ENCODE results near the gene CFAP251. TPM values are rescaled to one million over a fixed set of nuclear protein-coding genes. Genes with fewer than 3 reads are reported as not detected.

The CFAP251 gene
- total RNA-seq, 2 experiments from 2014 or later = 0.21 to 0.35 TPM

- DNase-seq = no peak
- no peak for ATAC-seq
- no peaks in the 10 kb centered on the region for H3K9me3 Mint-ChIP-seq (ENCODE audit: low read depth)
- no peak overlapping the region for H3K4me3 Mint-ChIP-seq
- CTCF ChIA-PET = interaction anchor here (0.6 kb wide), 1 partner anchor 808 kb away, joined by 3 read pairs; no protein-coding TSS in a partner anchor
- H3K36me3 Mint-ChIP-seq = peaks cover 3% of the 10 kb centered on the region
- peaks cover 5% of the 10 kb centered on the region for H3K4me1 Mint-ChIP-seq
- H3K27me3 Mint-ChIP-seq = peaks cover 30% of the 10 kb centered on the region
- no peak overlapping the region for H3K27ac Mint-ChIP-seq
Observed at GRCh38 chr12:121996945-121997612, 78.7 kb downstream of the CFAP251 start.

GRCh38 chr12:122001466-122002209, 83.2 kb downstream of the CFAP251 start:
- no peak overlapping the region for H3K27ac Mint-ChIP-seq
- peaks cover 22% of the 10 kb centered on the region for H3K4me1 Mint-ChIP-seq
- peaks cover 54% of the 10 kb centered on the region for H3K27me3 Mint-ChIP-seq
- H3K9me3 Mint-ChIP-seq (ENCODE audit: low read depth) = no peaks in the 10 kb centered on the region
- DNase-seq (no peak), ATAC-seq (no peak)
- H3K36me3 Mint-ChIP-seq = peaks cover 3% of the 10 kb centered on the region
- CTCF ChIA-PET = no interaction called here
- H3K4me3 Mint-ChIP-seq = no peak overlapping the region

DNA sequence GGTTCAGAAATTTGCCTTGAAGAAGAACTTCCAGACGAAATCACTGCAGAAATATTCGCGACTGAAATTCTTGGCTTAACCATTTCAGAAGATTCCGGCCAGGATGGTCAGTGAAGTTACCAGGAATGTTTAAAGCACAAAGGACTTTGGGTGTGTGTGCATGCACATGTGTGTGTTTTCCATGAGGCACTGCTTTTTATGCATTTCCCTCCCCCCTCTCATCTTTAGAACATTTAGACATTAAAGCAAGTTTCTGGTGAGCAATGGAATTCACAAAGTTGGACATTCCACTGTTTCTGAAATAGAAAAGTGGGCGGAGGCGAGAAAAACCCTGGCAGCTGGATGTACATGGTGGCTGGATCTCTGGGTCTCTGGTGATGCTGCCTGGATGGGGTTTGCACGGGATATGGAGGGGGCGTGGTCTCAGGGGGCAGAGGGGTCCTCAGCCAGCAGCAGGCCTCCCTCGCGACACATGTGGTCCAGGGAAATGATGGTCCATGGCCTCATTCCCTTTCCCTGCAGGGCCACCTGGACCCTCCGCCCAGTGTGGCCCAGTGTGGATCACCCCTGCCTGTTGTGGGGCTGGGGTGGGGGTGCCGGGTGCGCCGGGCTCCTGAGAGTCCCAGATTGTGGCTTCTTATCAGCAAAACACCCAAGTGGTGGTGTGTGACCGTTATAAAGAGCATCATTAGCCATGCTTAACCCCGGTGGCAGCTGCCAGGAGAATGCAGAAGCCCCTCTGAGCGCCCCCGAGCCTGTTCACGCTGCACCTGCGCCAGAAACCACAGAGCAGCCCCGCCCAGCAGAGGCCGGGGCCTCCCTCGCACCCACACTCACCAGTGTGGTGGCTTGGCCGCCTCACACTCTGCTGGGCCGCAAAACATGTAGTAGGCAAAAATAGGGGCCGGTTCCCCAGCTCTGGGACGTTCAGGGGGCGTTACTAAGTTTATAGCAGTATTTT, 85.5 kb downstream of the CFAP251 start:
- Mint-ChIP-seq H3K36me3 (peaks cover 3% of the 10 kb centered on the region), H3K27ac (no peak overlapping the region), H3K4me1 (peaks cover 28% of the 10 kb centered on the region), H3K9me3 (ENCODE audit: low read depth) (no peaks in the 10 kb centered on the region), H3K27me3 (peaks cover 62% of the 10 kb centered on the region), H3K4me3 (no peak overlapping the region)
- CTCF ChIA-PET = interaction anchor here (1.3 kb wide), 1 partner anchor 23 kb away, joined by 3 read pairs; no protein-coding TSS in a partner anchor
- no peak for DNase-seq
- ATAC-seq = no peak

DNA sequence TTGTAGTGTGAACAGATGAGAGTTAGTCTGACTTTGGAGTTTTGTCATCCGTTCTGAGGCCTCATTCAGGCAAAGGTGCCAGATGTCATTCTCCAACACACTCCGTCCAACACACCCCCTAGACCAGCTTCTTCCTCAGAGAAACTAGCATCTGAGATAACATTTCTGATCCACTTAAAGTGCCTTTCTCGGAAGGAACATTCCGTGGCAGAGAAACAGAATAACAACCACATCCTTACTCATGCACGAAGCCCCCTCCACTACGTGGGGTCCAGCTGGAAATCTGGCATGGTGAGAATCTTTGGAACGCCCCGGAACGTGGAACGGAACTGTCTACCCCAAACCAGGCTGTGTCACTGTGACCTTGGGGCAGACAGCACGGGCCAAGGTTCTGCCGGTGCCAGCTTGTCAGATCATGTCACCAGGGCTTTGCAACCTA, 86.3 kb downstream of the CFAP251 start:
- peaks cover 28% of the 10 kb centered on the region for H3K4me1 Mint-ChIP-seq
- no peak for ATAC-seq
- no peak overlapping the region for H3K4me3 Mint-ChIP-seq
- DNase-seq = no peak
- peaks cover 60% of the 10 kb centered on the region for H3K27me3 Mint-ChIP-seq
- peaks cover under 1% of the 10 kb centered on the region for H3K36me3 Mint-ChIP-seq
- H3K9me3 Mint-ChIP-seq (ENCODE audit: low read depth) = no peaks in the 10 kb centered on the region
- CTCF ChIA-PET = interaction anchor here (1.3 kb wide), 1 partner anchor 22 kb away, joined by 3 read pairs; no protein-coding TSS in a partner anchor
- H3K27ac Mint-ChIP-seq = no peak overlapping the region

DNA sequence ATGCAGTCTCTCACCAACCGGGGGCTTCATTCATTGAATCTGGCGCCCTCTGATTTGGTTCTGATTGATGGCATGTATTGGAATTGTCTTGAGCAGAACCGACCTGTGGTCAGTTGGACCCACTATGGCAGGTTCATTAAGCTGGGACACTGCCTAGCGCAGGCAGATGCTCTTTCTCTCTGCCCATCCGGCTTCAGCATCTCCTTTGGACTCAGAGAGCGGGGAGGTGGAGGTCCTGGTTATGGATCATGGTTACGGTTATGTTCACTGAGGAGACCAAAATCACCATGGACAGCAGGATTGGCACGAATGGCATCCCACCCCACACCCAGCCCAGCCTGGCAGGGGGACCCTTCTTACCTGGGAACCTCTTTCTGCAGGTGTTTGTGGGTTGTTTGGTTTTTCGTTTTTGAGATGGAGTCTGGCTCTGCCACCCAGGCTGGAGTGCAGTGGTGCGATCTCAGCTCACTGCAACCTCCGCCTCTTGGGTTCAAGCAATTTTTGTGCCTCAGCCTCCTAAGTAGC, 86.9 kb downstream of the CFAP251 start:
- Mint-ChIP-seq H3K27me3 (peaks cover 57% of the 10 kb centered on the region), H3K36me3 (no peaks in the 10 kb centered on the region), H3K4me3 (no peak overlapping the region), H3K27ac (no peak overlapping the region), H3K9me3 (ENCODE audit: low read depth) (no peaks in the 10 kb centered on the region), H3K4me1 (peaks cover 28% of the 10 kb centered on the region)
- DNase-seq = no peak
- CTCF ChIA-PET = interaction anchor here (1.3 kb wide), 1 partner anchor 21 kb away, joined by 3 read pairs; no protein-coding TSS in a partner anchor
- ATAC-seq = no peak

GRCh38 chr12:122006186-122006926, 88.0 kb downstream of the CFAP251 start:
- H3K27ac Mint-ChIP-seq = peak overlapping the region; percentile 34
- no peaks in the 10 kb centered on the region for H3K36me3 Mint-ChIP-seq
- CTCF ChIA-PET = interaction anchor here (0.8 kb wide), 1 partner anchor 89 kb away, joined by 3 read pairs; no protein-coding TSS in a partner anchor
- H3K27me3 Mint-ChIP-seq = peaks cover 60% of the 10 kb centered on the region
- H3K4me1 Mint-ChIP-seq = peaks cover 28% of the 10 kb centered on the region
- peak; percentile 57 for DNase-seq
- peak; percentile 51 for ATAC-seq
- no peaks in the 10 kb centered on the region for H3K9me3 Mint-ChIP-seq (ENCODE audit: low read depth)
- no peak overlapping the region for H3K4me3 Mint-ChIP-seq

DNA sequence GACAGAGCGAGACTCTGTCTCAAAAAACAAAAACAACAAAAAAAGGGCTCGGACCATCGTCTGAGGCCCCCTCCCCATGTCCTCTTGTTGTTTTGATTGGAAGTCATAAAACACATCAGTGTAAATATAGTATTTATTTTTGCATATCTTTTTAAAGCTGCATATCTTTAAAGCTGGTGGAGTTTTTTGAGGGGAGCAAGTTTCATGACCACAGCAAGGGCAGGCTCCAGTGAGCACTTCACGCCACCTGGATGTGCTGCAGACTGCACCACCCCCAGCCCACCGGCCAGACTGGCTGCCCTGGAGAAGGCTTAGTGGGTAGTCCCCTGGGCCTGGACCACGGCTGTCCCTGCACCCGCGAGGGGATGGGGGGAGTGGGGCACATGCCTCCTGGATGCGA, 91.3 kb downstream of the CFAP251 start:
- H3K4me3 Mint-ChIP-seq = no peak overlapping the region
- H3K4me1 Mint-ChIP-seq = peaks cover 25% of the 10 kb centered on the region
- DNase-seq = no peak
- no peak for ATAC-seq
- H3K9me3 Mint-ChIP-seq (ENCODE audit: low read depth) = no peaks in the 10 kb centered on the region
- no peak overlapping the region for H3K27ac Mint-ChIP-seq
- CTCF ChIA-PET = no interaction called here
- H3K36me3 Mint-ChIP-seq = no peaks in the 10 kb centered on the region
- peaks cover 50% of the 10 kb centered on the region for H3K27me3 Mint-ChIP-seq

GRCh38 chr12:122012184-122012583, 93.8 kb downstream of the CFAP251 start:
- Mint-ChIP-seq H3K9me3 (ENCODE audit: low read depth) (no peaks in the 10 kb centered on the region), H3K27ac (no peak overlapping the region), H3K27me3 (peaks cover 33% of the 10 kb centered on the region), H3K36me3 (no peaks in the 10 kb centered on the region), H3K4me1 (peaks cover 9% of the 10 kb centered on the region), H3K4me3 (no peak overlapping the region)
- no peak for ATAC-seq
- no peak for DNase-seq
- CTCF ChIA-PET = interaction anchor here (1.2 kb wide), 1 partner anchor 20 kb away, joined by 4 read pairs; no protein-coding TSS in a partner anchor

GRCh38 chr12:122013136-122013535, 94.7 kb downstream of the CFAP251 start:
- no peak overlapping the region for H3K4me3 Mint-ChIP-seq
- peaks cover 6% of the 10 kb centered on the region for H3K4me1 Mint-ChIP-seq
- H3K27me3 Mint-ChIP-seq = peaks cover 27% of the 10 kb centered on the region
- DNase-seq (no peak), ATAC-seq (no peak)
- H3K9me3 Mint-ChIP-seq (ENCODE audit: low read depth) = no peaks in the 10 kb centered on the region
- CTCF ChIA-PET = interaction anchor here (1.4 kb wide), 1 partner anchor 41 kb away, joined by 3 read pairs; no protein-coding TSS in a partner anchor
- H3K27ac Mint-ChIP-seq = no peak overlapping the region
- H3K36me3 Mint-ChIP-seq = no peaks in the 10 kb centered on the region

GRCh38 chr12:122013791-122014590, 95.6 kb downstream of the CFAP251 start:
- DNase-seq = no peak
- Mint-ChIP-seq H3K27ac (no peak overlapping the region), H3K9me3 (ENCODE audit: low read depth) (no peaks in the 10 kb centered on the region), H3K4me1 (peaks cover 6% of the 10 kb centered on the region), H3K27me3 (peaks cover 32% of the 10 kb centered on the region), H3K36me3 (peaks cover 1% of the 10 kb centered on the region), H3K4me3 (no peak overlapping the region)
- CTCF ChIA-PET = interaction anchor here (1.4 kb wide), 1 partner anchor 40 kb away, joined by 3 read pairs; no protein-coding TSS in a partner anchor
- no peak for ATAC-seq

GRCh38 chr12:122014781-122015180, 96.4 kb downstream of the CFAP251 start:
- Mint-ChIP-seq H3K4me3 (no peak overlapping the region), H3K27ac (no peak overlapping the region), H3K9me3 (ENCODE audit: low read depth) (peaks cover 3% of the 10 kb centered on the region), H3K27me3 (peaks cover 39% of the 10 kb centered on the region), H3K4me1 (peaks cover 6% of the 10 kb centered on the region), H3K36me3 (peaks cover 2% of the 10 kb centered on the region)
- CTCF ChIA-PET = no interaction called here
- DNase-seq = no peak
- no peak for ATAC-seq

DNA sequence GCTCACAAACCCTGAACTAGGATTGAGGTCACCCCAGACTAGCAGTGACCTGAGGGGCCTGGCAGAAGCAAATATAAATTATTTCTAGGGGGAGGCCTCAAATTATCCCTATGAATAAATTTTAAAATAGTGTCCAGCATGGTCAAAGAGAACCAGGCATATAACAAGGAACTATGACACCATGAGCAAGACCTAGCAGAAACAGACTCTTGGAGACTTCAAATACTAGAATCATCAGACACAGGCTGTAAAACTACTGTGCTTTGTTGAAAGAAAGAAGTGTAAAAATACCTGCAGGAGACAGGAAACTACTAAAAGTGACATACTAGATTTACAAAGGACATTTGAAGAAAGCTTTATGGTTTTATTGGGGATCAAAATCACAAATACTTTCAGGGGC, 100.1 kb downstream of the CFAP251 start:
- ATAC-seq (no peak), DNase-seq (no peak)
- no peak overlapping the region for H3K4me3 Mint-ChIP-seq
- CTCF ChIA-PET = no interaction called here
- H3K27me3 Mint-ChIP-seq = peaks cover 49% of the 10 kb centered on the region
- H3K27ac Mint-ChIP-seq = no peak overlapping the region
- peaks cover 16% of the 10 kb centered on the region for H3K4me1 Mint-ChIP-seq
- H3K36me3 Mint-ChIP-seq = peaks cover 4% of the 10 kb centered on the region
- peaks cover 3% of the 10 kb centered on the region for H3K9me3 Mint-ChIP-seq (ENCODE audit: low read depth)
